Mucosa of stomach (tissue), 1 donor: ENCODE data around the gene PRELID1.

Experiments
- H3K27me3 ChIP-seq: one replicate; pipeline ENCODE4 v1.7.0; 2013; ENCODE audit warnings: mild to moderate bottlenecking, low read length; ENCODE audit not compliant: control insufficient read depth, insufficient read depth
- H3K36me3 ChIP-seq: one replicate; pipeline ENCODE4 v1.7.0; 2013; ENCODE audit warnings: low read length; ENCODE audit not compliant: control insufficient read depth, insufficient read depth
- H3K4me1 ChIP-seq: one replicate; pipeline ENCODE4 v1.7.0; 2013; ENCODE audit warnings: mild to moderate bottlenecking, low read length; ENCODE audit not compliant: control insufficient read depth, insufficient read depth
- H3K4me3 ChIP-seq: one replicate; pipeline ENCODE4 v1.7.0; 2013; ENCODE audit warnings: low read length
- H3K9ac ChIP-seq: one replicate; pipeline ENCODE4 v1.7.0; 2013; ENCODE audit warnings: mild to moderate bottlenecking, low read length, moderate library complexity
- H3K9me3 ChIP-seq: one replicate; pipeline ENCODE4 v1.7.0; 2013; ENCODE audit warnings: mild to moderate bottlenecking, low read length, moderate library complexity; ENCODE audit not compliant: control insufficient read depth
- donor health status: Pancreatic carcinoma.

PRELID1 gene

GRCh38 chr5:177310757-177311391, 7.3 kb downstream of the PRELID1 start:
- Histone ChIP-seq H3K36me3 (no peaks in the 10 kb centered on the region), H3K4me3 (no peak overlapping the region), H3K27me3 (no peaks in the 10 kb centered on the region), H3K9me3 (no peaks in the 10 kb centered on the region), H3K4me1 (peaks cover 19% of the 10 kb centered on the region), H3K9ac (peak overlapping the region; percentile 28)

GRCh38 chr5:177311392-177311722, 7.8 kb downstream of the PRELID1 start:
- peak overlapping the region; percentile 43 for H3K9ac ChIP-seq
- no peaks in the 10 kb centered on the region for H3K27me3 ChIP-seq
- H3K4me1 ChIP-seq = peaks cover 19% of the 10 kb centered on the region

GRCh38 chr5:177311723-177312648, 8.4 kb downstream of the PRELID1 start, which contains the start of gene MXD3:
Gene MXD3 (minus strand): TSS chr5:177311898. CDS start chr5:177311830, 68 bp downstream.
- H3K9me3 ChIP-seq = no peaks in the 10 kb centered on the region
- H3K27me3 ChIP-seq = no peaks in the 10 kb centered on the region
- H3K36me3 ChIP-seq = no peaks in the 10 kb centered on the region
- peak within 1 kb of the TSS; percentile 41 for H3K4me3 ChIP-seq
- H3K9ac ChIP-seq = peak within 1 kb of the TSS; percentile 43
- H3K4me1 ChIP-seq = peaks cover 19% of the 10 kb centered on the region

More at GRCh38 chr5:177311392-177311722, 7.8 kb downstream of the PRELID1 start:
- Histone ChIP-seq H3K4me3 (no peak overlapping the region), H3K9me3 (no peaks in the 10 kb centered on the region), H3K36me3 (no peaks in the 10 kb centered on the region)

- H3K9ac ChIP-seq = peak overlapping the region; percentile 41
- H3K27me3 ChIP-seq = no peaks in the 10 kb centered on the region
- H3K4me3 ChIP-seq = no peak overlapping the region
- H3K9me3 ChIP-seq = no peaks in the 10 kb centered on the region
- peaks cover 19% of the 10 kb centered on the region for H3K4me1 ChIP-seq
- H3K36me3 ChIP-seq = no peaks in the 10 kb centered on the region
These were observed 9.1 kb downstream of the PRELID1 start for GRCh38 chr5:177312649-177313181.

- Histone ChIP-seq H3K27me3 (no peaks in the 10 kb centered on the region), H3K4me1 (peaks cover 19% of the 10 kb centered on the region), H3K9me3 (no peaks in the 10 kb centered on the region), H3K36me3 (no peaks in the 10 kb centered on the region), H3K9ac (no peak overlapping the region), H3K4me3 (no peak overlapping the region)
These were observed 10.1 kb downstream of the PRELID1 start for GRCh38 chr5:177313561-177314259.

- Histone ChIP-seq H3K4me3 (no peak overlapping the region), H3K4me1 (peaks cover 19% of the 10 kb centered on the region), H3K9me3 (no peaks in the 10 kb centered on the region)
These were observed 11.1 kb downstream of the PRELID1 start for GRCh38 chr5:177314376-177315342.

GRCh38 chr5:177315411-177315810, 11.8 kb downstream of the PRELID1 start:
- no peak overlapping the region for H3K4me3 ChIP-seq
- no peaks in the 10 kb centered on the region for H3K36me3 ChIP-seq
- H3K27me3 ChIP-seq = no peaks in the 10 kb centered on the region
- H3K4me1 ChIP-seq = peaks cover 13% of the 10 kb centered on the region
- no peaks in the 10 kb centered on the region for H3K9me3 ChIP-seq
- H3K9ac ChIP-seq = no peak overlapping the region

More at GRCh38 chr5:177314376-177315342, 11.1 kb downstream of the PRELID1 start:
- Histone ChIP-seq H3K9ac (no peak overlapping the region), H3K27me3 (no peaks in the 10 kb centered on the region), H3K36me3 (no peaks in the 10 kb centered on the region)

- no peaks in the 10 kb centered on the region for H3K36me3 ChIP-seq
- no peaks in the 10 kb centered on the region for H3K9me3 ChIP-seq
- H3K9ac ChIP-seq = no peak overlapping the region
- peaks cover 8% of the 10 kb centered on the region for H3K4me1 ChIP-seq
- no peaks in the 10 kb centered on the region for H3K27me3 ChIP-seq
- no peak overlapping the region for H3K4me3 ChIP-seq
These were observed 12.4 kb downstream of the PRELID1 start for GRCh38 chr5:177316005-177316404.

- H3K4me3 ChIP-seq = no peak overlapping the region
- no peaks in the 10 kb centered on the region for H3K27me3 ChIP-seq
- H3K9me3 ChIP-seq = no peaks in the 10 kb centered on the region
- peaks cover under 1% of the 10 kb centered on the region for H3K4me1 ChIP-seq
- H3K9ac ChIP-seq = no peak overlapping the region
- no peaks in the 10 kb centered on the region for H3K36me3 ChIP-seq
These were observed 14.4 kb downstream of the PRELID1 start for GRCh38 chr5:177317959-177318377.

GRCh38 chr5:177319913-177320588, 16.5 kb downstream of the PRELID1 start:
- Histone ChIP-seq H3K4me1 (no peaks in the 10 kb centered on the region), H3K9me3 (no peaks in the 10 kb centered on the region), H3K36me3 (no peaks in the 10 kb centered on the region), H3K9ac (no peak overlapping the region), H3K27me3 (no peaks in the 10 kb centered on the region), H3K4me3 (no peak overlapping the region)
